HS-5 (cell line): ENCODE data around the gene HORMAD2.
A peak's percentile ranks its signal among the peaks of the same experiment; 100 is the strongest.
"Not testable (repeated sequence)": the region's sequence is repeated elsewhere in the genome, so short reads cannot be mapped to it uniquely, and the experiment has no call there.

ENCODE experiments used
- DNase-seq: peaks from one replicate; pipeline ENCODE4 v3.0.0-alpha.2; 2012; ENCODE audit warnings: low read depth

The HORMAD2 gene

GRCh38 chr22:30192427-30192826 is 112.2 kb downstream of the HORMAD2 start:
- no peak for DNase-seq

GRCh38 chr22:30193031-30193775 is 112.9 kb downstream of the HORMAD2 start:
- DNase-seq = no peak

GRCh38 chr22:30195245-30196140 is 115.2 kb downstream of the HORMAD2 start:
- no peak for DNase-seq

GRCh38 chr22:30196141-30196879 is 116.0 kb downstream of the HORMAD2 start:
- DNase-seq = peak; percentile 99

GRCh38 chr22:30196880-30197336 is 116.6 kb downstream of the HORMAD2 start:
- no peak for DNase-seq

GRCh38 chr22:30197389-30197788 is 117.1 kb downstream of the HORMAD2 start:
- DNase-seq = no peak

- DNase-seq = no peak
Measured at GRCh38 chr22:30198152-30198825, 118.0 kb downstream of the HORMAD2 start.

GRCh38 chr22:30198921-30199320 is 118.7 kb downstream of the HORMAD2 start:
- DNase-seq = no peak

GRCh38 chr22:30200905-30201304 is 120.6 kb downstream of the HORMAD2 start:
- not testable (repeated sequence) for DNase-seq

GRCh38 chr22:30201945-30202344 is 121.7 kb downstream of the HORMAD2 start:
- DNase-seq = no peak

GRCh38 chr22:30202531-30203006 is 122.3 kb downstream of the HORMAD2 start:
- no peak for DNase-seq

- no peak for DNase-seq
Measured at GRCh38 chr22:30204015-30204741, 123.9 kb downstream of the HORMAD2 start.

GRCh38 chr22:30204742-30205111 is 124.5 kb downstream of the HORMAD2 start:
- no peak for DNase-seq

GRCh38 chr22:30205281-30206115 is 125.2 kb downstream of the HORMAD2 start:
- DNase-seq = peak; percentile 97

- DNase-seq = peak; percentile 92
Measured at GRCh38 chr22:30206944-30207343, 126.7 kb downstream of the HORMAD2 start.

GRCh38 chr22:30208631-30209603 is 128.7 kb downstream of the HORMAD2 start:
- no peak for DNase-seq

GRCh38 chr22:30209642-30210041 is 129.4 kb downstream of the HORMAD2 start:
- DNase-seq = no peak

GRCh38 chr22:30210235-30210909 is 130.1 kb downstream of the HORMAD2 start:
- DNase-seq = no peak
